ENCODE measurements around the gene AHR. TPM values are rescaled to one million over a fixed set of nuclear protein-coding genes. Genes with fewer than 3 reads are reported as not detected.

Gene AHR
- polyA plus RNA-seq, 1 donor (not counting 4 experiments of a cell fraction or from before 2014, with no cell fraction given): 19.4 TPM

GRCh38 chr7:17266565-17266964 lies 31.9 kb upstream of the AHR start:
- Histone ChIP-seq H4K20me1 (ENCODE audit: control insufficient read depth, extremely low read depth, insufficient read depth, low read length) (no peaks in the 10 kb centered on the region), H3K36me3 (ENCODE audit: control insufficient read depth in 2 of 2, extremely low read depth in 1 of 2, insufficient read depth in 2 of 2, low read length in 2 of 2) (no peaks in the 10 kb centered on the region), H3K4me3 (ENCODE audit: control insufficient read depth in 2 of 3, extremely low read depth in 1 of 3, insufficient read depth in 2 of 3, low read depth in 1 of 3, low read length in 3 of 3) (no peak overlapping the region), H3K27ac (ENCODE audit: control insufficient read depth, insufficient read depth, low read length) (no peak overlapping the region), H2AFZ (ENCODE audit: control insufficient read depth, low read length) (no peak overlapping the region), H3K9me3 (ENCODE audit: control insufficient read depth, low read depth, low read length) (peaks cover 3% of the 10 kb centered on the region), H3K9ac (ENCODE audit: control insufficient read depth, extremely low read depth, insufficient read depth, low read length) (no peak overlapping the region), H3K4me2 (ENCODE audit: control insufficient read depth, extremely low read depth, insufficient read depth, low read depth, low read length) (no peak overlapping the region), H3K27me3 (ENCODE audit: control insufficient read depth, extremely low read depth, insufficient read depth, low read length) (no peaks in the 10 kb centered on the region), H3K79me2 (ENCODE audit: control insufficient read depth, insufficient read depth, low read length) (no peaks in the 10 kb centered on the region), H3K9me1 (ENCODE audit: control insufficient read depth, extremely low read depth, insufficient read depth, low read length) (no peaks in the 10 kb centered on the region), H3K4me1 (ENCODE audit: control insufficient read depth, extremely low read depth, insufficient read depth, low read length) (no peaks in the 10 kb centered on the region)
- TF ChIP-seq, protein P1, sequence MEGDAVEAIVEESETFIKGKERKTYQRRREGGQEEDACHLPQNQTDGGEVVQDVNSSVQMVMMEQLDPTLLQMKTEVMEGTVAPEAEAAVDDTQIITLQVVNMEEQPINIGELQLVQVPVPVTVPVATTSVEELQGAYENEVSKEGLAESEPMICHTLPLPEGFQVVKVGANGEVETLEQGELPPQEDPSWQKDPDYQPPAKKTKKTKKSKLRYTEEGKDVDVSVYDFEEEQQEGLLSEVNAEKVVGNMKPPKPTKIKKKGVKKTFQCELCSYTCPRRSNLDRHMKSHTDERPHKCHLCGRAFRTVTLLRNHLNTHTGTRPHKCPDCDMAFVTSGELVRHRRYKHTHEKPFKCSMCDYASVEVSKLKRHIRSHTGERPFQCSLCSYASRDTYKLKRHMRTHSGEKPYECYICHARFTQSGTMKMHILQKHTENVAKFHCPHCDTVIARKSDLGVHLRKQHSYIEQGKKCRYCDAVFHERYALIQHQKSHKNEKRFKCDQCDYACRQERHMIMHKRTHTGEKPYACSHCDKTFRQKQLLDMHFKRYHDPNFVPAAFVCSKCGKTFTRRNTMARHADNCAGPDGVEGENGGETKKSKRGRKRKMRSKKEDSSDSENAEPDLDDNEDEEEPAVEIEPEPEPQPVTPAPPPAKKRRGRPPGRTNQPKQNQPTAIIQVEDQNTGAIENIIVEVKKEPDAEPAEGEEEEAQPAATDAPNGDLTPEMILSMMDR (optimal IDR thresholded peaks at IDR 0.05 in 1 of 3, IDR thresholded peaks at IDR 0.05 in 1 of 3, conservative IDR thresholded peaks at IDR 0.05 in 1 of 3; ENCODE audit: extremely low read depth in 1 of 3, insufficient read depth in 2 of 3, low read length in 3 of 3): no peak
- TF ChIP-seq EZH2 (IDR thresholded peaks at IDR 0.05; ENCODE audit: low read length): no peak
- no peak for DNase-seq (ENCODE audit: low read depth, low spot score)
- dilution Hi-C loops (cut with MboI; ENCODE audit: extremely low pct_ligation_motif_present, low sequenced_read_pairs): no loop called here
- FAIRE-seq: no peak

- H3K79me2 ChIP-seq (ENCODE audit: control insufficient read depth, insufficient read depth, low read length): no peaks in the 10 kb centered on the region
- peak; percentile 36 for FAIRE-seq
Observed at GRCh38 chr7:17269341-17270221, 28.9 kb upstream of the AHR start.

More at GRCh38 chr7:17269341-17270221, 28.9 kb upstream of the AHR start:
- Histone ChIP-seq H3K4me2 (ENCODE audit: control insufficient read depth, extremely low read depth, insufficient read depth, low read depth, low read length) (no peak overlapping the region), H3K36me3 (ENCODE audit: control insufficient read depth in 2 of 2, extremely low read depth in 1 of 2, insufficient read depth in 2 of 2, low read length in 2 of 2) (no peaks in the 10 kb centered on the region), H3K9me3 (ENCODE audit: control insufficient read depth, low read depth, low read length) (peaks cover 3% of the 10 kb centered on the region), H3K27ac (ENCODE audit: control insufficient read depth, insufficient read depth, low read length) (no peak overlapping the region), H3K4me1 (ENCODE audit: control insufficient read depth, extremely low read depth, insufficient read depth, low read length) (peaks cover 2% of the 10 kb centered on the region), H3K9me1 (ENCODE audit: control insufficient read depth, extremely low read depth, insufficient read depth, low read length) (no peaks in the 10 kb centered on the region), H3K4me3 (ENCODE audit: control insufficient read depth in 2 of 3, extremely low read depth in 1 of 3, insufficient read depth in 2 of 3, low read depth in 1 of 3, low read length in 3 of 3) (no peak overlapping the region), H3K9ac (ENCODE audit: control insufficient read depth, extremely low read depth, insufficient read depth, low read length) (no peak overlapping the region), H2AFZ (ENCODE audit: control insufficient read depth, low read length) (no peak overlapping the region), H3K27me3 (ENCODE audit: control insufficient read depth, extremely low read depth, insufficient read depth, low read length) (no peaks in the 10 kb centered on the region), H4K20me1 (ENCODE audit: control insufficient read depth, extremely low read depth, insufficient read depth, low read length) (no peaks in the 10 kb centered on the region)
- dilution Hi-C loops (cut with MboI; ENCODE audit: extremely low pct_ligation_motif_present, low sequenced_read_pairs): no loop called here
- no peak for TF ChIP-seq EZH2 (IDR thresholded peaks at IDR 0.05; ENCODE audit: low read length)
- TF ChIP-seq, protein P1 (optimal IDR thresholded peaks at IDR 0.05 in 1 of 3, IDR thresholded peaks at IDR 0.05 in 1 of 3, conservative IDR thresholded peaks at IDR 0.05 in 1 of 3; ENCODE audit: extremely low read depth in 1 of 3, insufficient read depth in 2 of 3, low read length in 3 of 3): no peak
- DNase-seq (ENCODE audit: low read depth, low spot score): no peak
